ENCODE data around the gene TAS2R50.
A peak's percentile ranks its signal among the peaks of the same experiment; 100 is the strongest.
"Not testable (repeated sequence)": the region's sequence is repeated elsewhere in the genome, so short reads cannot be mapped to it uniquely, and the experiment has no call there.

TAS2R50 gene

DNA sequence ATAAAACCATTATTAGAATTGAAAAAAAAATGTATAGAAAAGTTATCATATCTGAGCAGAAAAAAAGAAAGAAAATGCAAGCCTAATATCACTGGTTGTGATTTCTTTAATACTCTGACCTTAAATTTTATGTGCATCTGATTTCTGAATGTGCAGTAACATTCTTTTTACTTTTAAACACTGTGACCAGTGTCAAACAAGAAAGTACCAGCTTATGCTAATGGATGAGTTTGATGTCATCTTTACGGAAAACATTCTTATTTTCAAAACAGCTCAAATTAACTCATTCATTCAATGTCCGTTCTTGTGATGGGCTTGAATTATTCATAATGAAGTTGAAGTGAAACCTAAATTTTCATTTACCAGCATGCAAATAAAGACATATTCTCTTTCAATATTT lies at the start of gene TAS2R50:
Gene TAS2R50, minus strand, starts transcription at position 101 of the 400 bp plus-strand sequence. Its CDS starts 52 bp downstream, at position 49.
- DNase-seq (ENCODE audit: low spot score) = no peak

GRCh38 chr12:11033959-11034358 lies 47.2 kb upstream of the TAS2R50 start:
- not testable (repeated sequence) for DNase-seq (ENCODE audit: low spot score)

GRCh38 chr12:11031307-11031706 lies 44.6 kb upstream of the TAS2R50 start, which contains the start of gene TAS2R31:
Gene TAS2R31, minus strand, starts transcription at chr12:11031407. Its CDS starts 72 bp downstream, at chr12:11031335.
- DNase-seq (ENCODE audit: low spot score) = no peak

DNA sequence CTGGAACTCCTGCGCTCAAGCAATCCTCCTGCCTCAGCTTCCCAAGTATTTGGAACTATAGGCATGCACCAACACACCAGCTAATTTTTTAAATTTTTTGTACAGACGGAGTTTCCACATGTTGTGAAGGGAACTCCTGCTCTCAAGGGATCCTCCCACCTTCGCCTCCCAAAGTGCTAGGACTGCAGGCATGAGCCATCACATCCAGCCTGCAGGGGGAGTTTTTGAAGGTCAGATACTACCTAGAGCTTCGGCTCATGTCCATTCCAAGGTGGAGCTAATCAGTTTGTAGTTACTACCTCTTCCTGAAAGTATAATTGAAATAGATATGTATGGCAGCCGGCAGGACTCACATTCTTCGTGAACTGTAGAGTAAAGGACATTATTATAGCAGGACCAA lies 39.4 kb upstream of the TAS2R50 start:
- no peak for DNase-seq (ENCODE audit: low spot score)

GRCh38 chr12:11023387-11023786 lies 36.7 kb upstream of the TAS2R50 start:
- no peak for DNase-seq (ENCODE audit: low spot score)

- no peak for DNase-seq (ENCODE audit: low spot score)
Measured at GRCh38 chr12:11022520-11022919, 35.8 kb upstream of the TAS2R50 start, which contains the start of gene TAS2R19. Gene TAS2R19, minus strand, starts transcription at chr12:11022620. Its CDS starts 49 bp downstream, at chr12:11022571.

DNA sequence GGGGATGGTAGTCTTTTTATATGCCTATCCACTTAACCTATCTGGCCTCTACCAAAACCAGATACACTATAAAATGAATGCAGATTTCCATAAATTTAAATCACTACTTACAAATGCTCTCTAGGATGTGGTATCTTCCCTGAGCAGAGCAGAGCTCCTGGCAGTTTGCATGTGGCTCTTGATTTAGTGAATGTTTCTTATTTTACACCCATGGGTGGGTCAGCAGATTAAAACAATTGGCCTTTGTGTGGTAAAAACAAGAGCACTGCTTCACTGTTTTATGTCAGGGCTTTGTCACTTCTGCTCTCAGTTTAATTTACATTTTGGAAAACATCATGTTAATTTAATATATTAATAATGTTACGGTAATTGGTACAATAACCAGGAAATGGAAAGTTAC lies 30.2 kb upstream of the TAS2R50 start:
- no peak for DNase-seq (ENCODE audit: low spot score)

GRCh38 chr12:11015775-11016430 lies 29.2 kb upstream of the TAS2R50 start:
- DNase-seq (ENCODE audit: low spot score) = no peak

GRCh38 chr12:11014234-11014633 lies 27.5 kb upstream of the TAS2R50 start:
- DNase-seq (ENCODE audit: low spot score) = no peak

DNA sequence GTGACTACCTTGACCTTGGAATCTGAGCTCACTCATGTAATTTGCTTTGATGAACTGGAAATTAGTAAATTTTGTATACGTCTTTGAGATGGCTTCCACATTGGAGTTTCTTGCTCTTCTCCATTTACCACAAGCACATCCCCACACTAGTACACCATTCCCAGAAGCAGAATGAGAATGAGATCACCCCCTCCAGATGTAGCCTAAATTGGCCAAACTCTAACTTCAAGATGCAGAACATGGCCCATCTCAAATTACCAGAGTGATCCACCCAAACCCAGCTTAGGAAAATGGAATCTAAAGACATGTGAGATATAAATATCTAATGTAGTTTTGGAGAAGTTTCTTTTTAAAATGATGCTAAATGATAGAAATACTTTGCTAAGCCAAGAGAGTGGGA lies 20.9 kb upstream of the TAS2R50 start:
- no peak for DNase-seq (ENCODE audit: low spot score)

DNA sequence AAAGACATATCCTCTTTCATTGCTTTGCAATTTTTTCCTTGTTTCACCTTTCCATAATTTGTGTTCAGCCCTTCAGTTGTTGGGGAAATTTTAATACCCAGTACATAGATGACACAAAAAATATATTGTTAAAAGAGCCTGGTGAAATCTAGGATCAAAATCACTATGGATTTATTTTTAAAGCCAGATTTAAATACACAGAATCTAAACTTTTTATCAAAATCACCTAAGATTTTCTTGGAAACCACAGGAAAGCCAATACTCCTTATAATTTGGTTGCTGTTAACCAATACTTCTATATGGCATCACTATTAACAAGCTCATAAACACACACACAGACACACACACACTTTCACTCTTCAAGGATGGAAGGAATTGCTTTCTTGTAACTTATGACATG lies 11.5 kb upstream of the TAS2R50 start, which contains the start of gene TAS2R20:
Gene TAS2R20, minus strand, starts transcription at position 101 of the 400 bp plus-strand sequence. CDS start 429 bp downstream, outside the sequence.
- no peak for DNase-seq (ENCODE audit: low spot score)

DNA sequence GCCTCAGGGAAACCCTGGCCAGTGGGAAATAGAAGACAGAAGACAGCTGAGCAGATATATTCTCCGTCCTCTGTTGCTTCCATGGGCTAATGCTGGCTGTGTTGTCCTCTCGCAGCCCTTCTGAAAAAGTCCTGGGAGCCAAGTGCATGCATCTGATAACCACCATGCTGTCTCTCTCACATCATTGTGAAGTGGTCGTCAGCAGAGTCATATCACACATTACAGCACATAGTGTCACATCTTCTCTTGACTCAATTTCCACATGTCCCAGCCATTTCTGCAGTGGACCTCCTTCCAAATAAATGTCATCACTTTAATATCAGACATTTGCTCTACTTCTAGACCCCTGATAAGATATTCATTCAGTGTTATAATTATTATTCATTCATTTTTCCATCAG lies 7.6 kb upstream of the TAS2R50 start:
- no peak for DNase-seq (ENCODE audit: low spot score)

DNA sequence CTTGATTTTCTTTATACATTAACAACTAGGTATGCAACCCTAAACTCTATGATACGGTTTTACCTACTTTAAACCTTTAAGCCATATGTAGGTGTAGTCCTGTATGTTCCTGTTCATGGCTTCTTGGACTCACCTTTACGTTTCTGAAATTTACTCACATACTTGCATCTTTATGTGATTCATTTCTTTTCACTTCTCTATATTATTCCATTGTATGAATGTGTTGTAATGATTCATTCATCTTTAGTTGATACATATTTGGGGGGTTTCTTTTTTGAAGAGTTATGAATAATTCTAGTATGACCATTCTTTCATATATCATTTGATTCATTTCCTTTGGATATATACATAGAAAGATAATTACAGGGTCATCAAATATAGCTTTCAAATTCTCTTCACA lies 2.4 kb upstream of the TAS2R50 start:
- no peak for DNase-seq (ENCODE audit: low spot score)

GRCh38 chr12:10982244-10982643 lies 4.5 kb downstream of the TAS2R50 start:
- no peak for DNase-seq (ENCODE audit: low spot score)

DNA sequence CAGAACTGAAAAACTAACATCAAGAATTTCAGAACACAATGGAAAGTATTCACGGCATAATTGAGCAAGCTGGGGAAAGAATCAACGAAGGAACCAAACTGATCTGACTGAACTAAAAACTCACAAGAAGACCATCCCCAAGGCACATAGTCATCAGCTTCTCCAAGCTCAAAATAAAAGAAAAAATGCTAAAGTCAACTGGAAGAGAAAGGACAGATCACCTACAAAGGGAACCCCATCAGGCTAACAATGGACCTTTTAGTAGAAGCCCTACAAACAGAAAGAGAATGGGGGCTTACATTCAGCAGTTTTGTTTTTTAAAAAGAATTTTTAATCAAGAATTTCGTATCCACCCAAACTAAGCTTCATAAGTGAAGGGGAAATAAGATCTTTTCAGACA lies 11.7 kb downstream of the TAS2R50 start:
- no peak for DNase-seq (ENCODE audit: low spot score)

DNA sequence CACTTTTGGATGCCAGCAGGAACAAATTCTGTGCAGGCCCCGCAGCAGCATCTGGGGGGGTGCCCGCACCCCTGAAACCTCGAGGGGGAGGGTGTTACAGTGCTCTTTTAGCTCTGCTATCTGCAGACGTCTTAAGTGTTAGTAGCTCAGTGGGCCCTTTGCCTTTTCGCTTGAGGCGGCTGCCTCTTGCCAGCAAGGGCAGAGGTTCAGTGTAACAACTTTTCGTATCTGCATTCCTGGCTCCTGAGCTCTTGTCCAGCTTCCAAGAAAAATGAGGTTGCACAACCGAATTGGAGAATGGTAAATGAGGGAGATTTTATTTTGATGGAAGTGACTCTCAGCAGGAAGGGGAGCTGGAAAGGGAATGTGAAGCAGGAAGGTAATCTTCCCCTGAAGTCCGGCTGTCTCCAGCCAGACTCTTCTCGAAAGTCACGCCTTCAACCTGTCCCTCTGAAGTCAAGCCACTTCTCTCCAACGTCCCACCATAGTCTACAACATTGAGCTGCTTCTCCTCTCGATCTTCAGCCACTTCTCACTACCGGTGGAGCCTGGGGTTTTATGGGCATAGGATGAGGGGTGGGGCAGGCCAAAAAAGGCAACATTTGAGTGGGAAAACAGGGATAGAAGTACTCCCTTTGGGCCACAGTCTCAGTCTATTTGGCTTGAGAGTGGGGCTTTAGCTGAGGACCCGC lies 17.8 kb downstream of the TAS2R50 start:
- DNase-seq (ENCODE audit: low spot score) = no peak

DNA sequence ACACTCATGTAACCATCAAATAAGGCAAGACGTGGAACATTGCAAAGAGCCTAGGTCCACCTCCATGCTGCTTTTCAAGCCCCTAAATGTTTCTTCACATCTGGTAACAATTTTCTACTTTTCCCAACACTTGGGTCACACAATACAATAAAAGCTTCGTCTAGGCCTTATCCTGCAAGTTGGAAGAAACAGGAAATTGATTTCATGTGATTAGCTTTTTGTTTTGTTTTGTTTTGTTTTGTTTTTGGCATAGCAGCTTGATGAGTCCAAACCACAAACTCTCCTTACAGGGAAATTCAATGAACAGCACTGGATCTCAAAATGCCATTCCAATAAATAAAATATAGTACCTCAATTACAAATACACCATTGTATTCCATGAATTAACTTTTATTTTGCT lies 19.3 kb downstream of the TAS2R50 start:
- DNase-seq (ENCODE audit: low spot score) = no peak

DNA sequence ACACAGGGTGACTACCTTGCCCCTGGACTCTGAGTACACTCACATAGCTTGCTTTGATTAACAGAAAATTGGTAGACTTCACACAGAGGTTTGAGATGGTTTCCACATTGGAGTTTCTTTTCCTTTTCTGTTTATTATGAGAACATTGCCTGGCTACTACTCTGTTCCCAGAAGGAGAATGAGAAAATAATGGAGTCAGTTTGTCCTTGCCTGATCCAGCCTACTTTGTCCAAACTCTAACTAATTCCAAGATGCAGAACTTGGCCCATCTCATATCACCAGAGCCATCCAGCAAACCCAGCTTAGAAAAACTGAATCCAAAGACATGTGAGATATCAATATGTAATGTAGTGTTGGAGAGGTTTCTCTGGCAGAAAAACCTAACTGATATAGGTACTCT lies 20.4 kb downstream of the TAS2R50 start:
- no peak for DNase-seq (ENCODE audit: low spot score)

GRCh38 chr12:10965476-10965875 lies 21.2 kb downstream of the TAS2R50 start:
- DNase-seq (ENCODE audit: low spot score) = no peak

DNA sequence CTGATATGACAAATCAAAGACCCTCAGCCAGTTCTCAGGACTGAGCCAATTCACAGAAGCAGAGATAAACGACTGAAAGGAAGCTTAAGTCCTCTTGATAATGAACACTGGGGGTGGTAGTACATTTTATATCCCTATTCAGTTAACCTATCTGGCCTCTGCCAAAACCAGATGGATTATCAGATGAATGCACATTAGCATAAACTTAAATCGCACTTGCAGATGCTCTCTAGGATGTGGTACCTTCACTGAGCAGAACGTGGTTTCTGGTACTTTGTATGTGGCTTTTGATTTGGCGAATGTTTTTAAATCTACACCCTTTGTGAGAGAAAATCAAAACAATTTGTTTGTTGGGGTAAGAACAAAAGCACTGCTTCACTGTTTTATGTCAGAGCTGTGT lies 26.5 kb downstream of the TAS2R50 start:
- DNase-seq (ENCODE audit: low spot score) = no peak

DNA sequence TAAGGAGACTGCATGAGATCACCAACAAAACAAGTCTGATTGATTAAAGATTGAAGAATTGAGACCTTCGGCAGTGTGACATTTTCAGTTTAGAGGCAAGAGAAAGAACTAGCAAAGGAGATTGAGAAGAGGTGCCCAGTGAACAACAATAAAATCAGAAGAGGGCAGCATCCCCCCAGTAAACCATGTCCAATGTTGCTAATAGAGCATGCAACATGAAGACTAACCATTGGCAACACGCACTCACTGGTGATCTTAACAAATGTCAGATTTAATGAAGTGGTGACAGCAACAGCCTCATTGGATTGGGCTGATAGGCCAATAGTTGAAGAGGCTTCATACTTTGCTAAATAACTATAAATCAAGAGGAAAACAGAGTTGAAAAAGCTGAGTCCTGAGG lies 26.9 kb downstream of the TAS2R50 start:
- peak; percentile 24 for DNase-seq (ENCODE audit: low spot score)

GRCh38 chr12:10957741-10958140 lies 29.0 kb downstream of the TAS2R50 start:
- DNase-seq (ENCODE audit: low spot score) = no peak

- no peak for DNase-seq (ENCODE audit: low spot score)
Measured at GRCh38 chr12:10956085-10956484, 30.6 kb downstream of the TAS2R50 start.
